OCI-LY7 (cell line): ENCODE data around the gene RBMS1. TPM values are rescaled to one million over a fixed set of nuclear protein-coding genes. Genes with fewer than 3 reads are reported as not detected.

Experiments used
- BruUV-seq: library from RNA; stranded (reverse); fragments of 400-500 nt; replicated peaks from 2 replicates; lab custom pipeline; 2021; lab: Mats Ljungman, UMichigan
- CTCF ChIA-PET: fragments of 300-600 bp; sonication (Branson Sonifier 250); formaldehyde crosslinking; loops from one replicate; lab custom pipeline; 2022; ENCODE audit warnings: antibody characterized with exemption; ENCODE audit not compliant: unreplicated experiment; lab: Charles Lee
- POLR2A ChIA-PET: fragments of 300-600 bp; sonication (Branson Sonifier 250); formaldehyde crosslinking; loops from one replicate; lab custom pipeline; 2022; ENCODE audit warnings: antibody characterized with exemption; lab: Charles Lee
- DNase-seq: peaks from one replicate; pipeline ENCODE4 v3.0.0-alpha.2; 2015; ENCODE audit warnings: low spot score
- H2AFZ ChIP-seq: fragments of 200-600 bp; sonication (generic), shearing (Covaris generic); 2 replicates; pipeline ENCODE4 v1.6.1; 2014; ENCODE audit warnings: mild to moderate bottlenecking, antibody characterized with exemption, low read length, moderate library complexity
- H3K27ac ChIP-seq: fragments of 200-600 bp; sonication (generic); 2 replicates; pipeline ENCODE4 v1.5.1; 2014; ENCODE audit warnings: mixed run types, low read depth, mild to moderate bottlenecking, moderate library complexity, low read length, inconsistent platforms; ENCODE audit not compliant: poor library complexity, severe bottlenecking
- H3K36me3 ChIP-seq: fragments of 200-600 bp; sonication (generic); 2 replicates; pipeline ENCODE4 v1.6.1; 2014; ENCODE audit warnings: mild to moderate bottlenecking, antibody characterized with exemption, low read length, moderate library complexity, mixed read lengths; ENCODE audit not compliant: insufficient read depth
- H3K4me1 ChIP-seq: fragments of 200-600 bp; sonication (generic); 2 replicates; pipeline ENCODE4 v1.5.1; 2014; ENCODE audit warnings: mild to moderate bottlenecking, low read length; ENCODE audit not compliant: insufficient read depth, poor library complexity, severe bottlenecking
- H3K4me2 ChIP-seq: fragments of 200-600 bp; sonication (generic); 2 replicates; pipeline ENCODE4 v1.6.1; 2014; ENCODE audit warnings: mild to moderate bottlenecking, low read length
- H3K4me3 ChIP-seq: fragments of 200-600 bp; sonication (generic); 2 replicates; pipeline ENCODE4 v1.5.1; 2014; ENCODE audit warnings: mild to moderate bottlenecking, low read depth, low read length; ENCODE audit not compliant: poor library complexity, severe bottlenecking
- H3K79me2 ChIP-seq: fragments of 200-600 bp; sonication (generic); 2 replicates; pipeline ENCODE4 v1.6.1; 2016; ENCODE audit warnings: low read depth, mild to moderate bottlenecking, low read length, moderate library complexity, mixed read lengths; ENCODE audit not compliant: insufficient read depth
- H3K9me2 ChIP-seq: fragments of 200-600 bp; sonication (generic); 2 replicates; pipeline ENCODE4 v1.6.1; 2016; ENCODE audit warnings: mild to moderate bottlenecking, low read length, mixed read lengths; ENCODE audit not compliant: insufficient read depth
- H3K9me3 ChIP-seq: fragments of 200-600 bp; sonication (generic); 2 replicates; pipeline ENCODE4 v1.6.1; 2014; ENCODE audit warnings: mild to moderate bottlenecking, mixed run types, low read length, mixed read lengths
- H4K20me1 ChIP-seq: fragments of 200-600 bp; sonication (generic); 2 replicates; pipeline ENCODE4 v1.6.1; 2014; ENCODE audit warnings: mild to moderate bottlenecking, antibody characterized with exemption, low read length, moderate library complexity, mixed read lengths; ENCODE audit not compliant: insufficient read depth
- EZH2phosphoT487 ChIP-seq: fragments of 200-600 bp; sonication (generic); IDR thresholded peaks from 2 replicates; pipeline ENCODE4 v1.6.1; 2018; ENCODE audit warnings: low read depth, borderline replicate concordance, mild to moderate bottlenecking, mixed run types, antibody characterized with exemption, low read length, moderate library complexity, mixed read lengths
- intact Hi-C: fragments of 100-400 bp; cut with micrococcal nuclease; formaldehyde crosslinking; loops from one replicate; pipeline ENCODE4 v1.10.0; 2022; ENCODE audit not compliant: unreplicated experiment
- total RNA-seq, 2 experiments: library from RNA; depleted of rRNA in 1 of 2; stranded (reverse); fragments of >200 nt in 1 of 2; shearing (Covaris generic) in 1 of 2; gene quantifications; 2 replicates each; pipeline ENCODE4 v1.2.3, GENCODE V29; 2014 to 2022
- TF ChIP-seq, protein P1 (sequence below): fragments of 200-600 bp; sonication (generic); conservative IDR thresholded peaks from 2 replicates; pipeline ENCODE4 v1.5.1; 2014; ENCODE audit warnings: mild to moderate bottlenecking, antibody characterized with exemption, low read length, moderate library complexity, mixed read lengths

RBMS1 gene
- total RNA-seq, 2 experiments from 2014 or later, result 29.5 to 35.7 TPM

- Histone ChIP-seq H3K27ac (no peak overlapping the region), H2AFZ (no peak overlapping the region), H3K4me3 (no peak overlapping the region), H3K36me3 (no peaks in the 10 kb centered on the region), H3K9me2 (no peaks in the 10 kb centered on the region), H3K9me3 (no peaks in the 10 kb centered on the region), H3K4me1 (peaks cover 7% of the 10 kb centered on the region), H3K4me2 (no peak overlapping the region), H4K20me1 (no peaks in the 10 kb centered on the region), H3K79me2 (no peaks in the 10 kb centered on the region)
- intact Hi-C loops, result no loop called here
- no peak for DNase-seq
- TF ChIP-seq, protein P1, sequence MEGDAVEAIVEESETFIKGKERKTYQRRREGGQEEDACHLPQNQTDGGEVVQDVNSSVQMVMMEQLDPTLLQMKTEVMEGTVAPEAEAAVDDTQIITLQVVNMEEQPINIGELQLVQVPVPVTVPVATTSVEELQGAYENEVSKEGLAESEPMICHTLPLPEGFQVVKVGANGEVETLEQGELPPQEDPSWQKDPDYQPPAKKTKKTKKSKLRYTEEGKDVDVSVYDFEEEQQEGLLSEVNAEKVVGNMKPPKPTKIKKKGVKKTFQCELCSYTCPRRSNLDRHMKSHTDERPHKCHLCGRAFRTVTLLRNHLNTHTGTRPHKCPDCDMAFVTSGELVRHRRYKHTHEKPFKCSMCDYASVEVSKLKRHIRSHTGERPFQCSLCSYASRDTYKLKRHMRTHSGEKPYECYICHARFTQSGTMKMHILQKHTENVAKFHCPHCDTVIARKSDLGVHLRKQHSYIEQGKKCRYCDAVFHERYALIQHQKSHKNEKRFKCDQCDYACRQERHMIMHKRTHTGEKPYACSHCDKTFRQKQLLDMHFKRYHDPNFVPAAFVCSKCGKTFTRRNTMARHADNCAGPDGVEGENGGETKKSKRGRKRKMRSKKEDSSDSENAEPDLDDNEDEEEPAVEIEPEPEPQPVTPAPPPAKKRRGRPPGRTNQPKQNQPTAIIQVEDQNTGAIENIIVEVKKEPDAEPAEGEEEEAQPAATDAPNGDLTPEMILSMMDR, result no peak
- no peak for TF ChIP-seq EZH2phosphoT487
- ChIA-PET CTCF (no interaction called here), POLR2A (interaction anchor here (0.6 to 1.8 kb wide), 5 partner anchors 10 to 103 kb away, joined by 3 to 7 read pairs (median 5); no protein-coding TSS in a partner anchor)
- BruUV-seq, result no TSS peak
Measured at GRCh38 chr2:160333324-160334027, 160.1 kb downstream of the RBMS1 start.

DNA sequence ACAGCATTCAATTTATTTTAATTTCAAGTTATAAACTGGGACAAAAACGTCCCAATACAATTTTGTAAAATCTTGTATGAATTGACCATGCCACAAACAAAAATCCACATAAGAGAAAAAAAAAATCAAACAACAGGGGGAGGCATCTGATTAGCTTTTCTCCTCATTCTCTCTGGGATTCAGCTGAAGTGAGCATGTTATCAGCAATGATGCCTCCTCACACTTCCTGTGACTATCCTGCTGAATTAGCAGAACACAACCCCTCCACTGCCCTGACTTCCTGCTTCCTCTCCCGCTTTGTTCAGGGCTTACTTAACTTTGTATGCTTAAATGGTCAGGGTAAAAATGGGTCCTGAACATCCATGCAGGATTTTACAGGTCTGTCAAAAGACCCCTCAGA is 161.3 kb downstream of the RBMS1 start:
- Histone ChIP-seq H3K36me3 (no peaks in the 10 kb centered on the region), H3K79me2 (no peaks in the 10 kb centered on the region), H3K4me3 (no peak overlapping the region), H2AFZ (no peak overlapping the region), H3K9me3 (no peaks in the 10 kb centered on the region), H3K9me2 (no peaks in the 10 kb centered on the region), H3K4me2 (peak overlapping the region; percentile 0; the same call in 1 of the 2 replicates), H3K4me1 (peaks cover 13% of the 10 kb centered on the region), H4K20me1 (peaks cover 5% of the 10 kb centered on the region; the same call in 1 of the 2 replicates), H3K27ac (no peak overlapping the region)
- BruUV-seq, result no TSS peak
- CTCF ChIA-PET, result interaction anchor here (1.2 kb wide), 1 partner anchor 8 kb away, joined by 4 read pairs; no protein-coding TSS in a partner anchor
- peak; percentile 30 for DNase-seq
- POLR2A ChIA-PET, result interaction anchor here (1.1 to 1.8 kb wide), 3 partner anchors 9 to 104 kb away, joined by 4 to 7 read pairs (median 5); no protein-coding TSS in a partner anchor
- TF ChIP-seq, protein P1, result 0 out of 2 replicates have a peak, but pooled peaks have one; percentile 30
- TF ChIP-seq EZH2phosphoT487, result no peak
- intact Hi-C loops, result no loop called here
